K562 (cell line): Measurements from ENCODE around the gene CCDC78. TPM values are rescaled to one million over a fixed set of nuclear protein-coding genes. Genes with fewer than 3 reads are reported as not detected.
A peak's percentile ranks its signal among the peaks of the same experiment; 100 is the strongest.

ENCODE experiments used
- ATAC-seq: fragments of 200-7000 bp; cut with Tn5 transposase; 3 replicates; pipeline ENCODE4 v1.9.1; 2020; ENCODE audit warnings: moderate library complexity
- BruUV-seq: library from RNA; stranded (reverse); fragments of 400-500 nt; replicated peaks from 2 replicates; lab custom pipeline; 2021; lab: Mats Ljungman, UMichigan
- CTCF ChIA-PET: fragments of 300-600 bp; formaldehyde crosslinking; extraction: SDS; loops from one replicate; lab custom pipeline; 2021; ENCODE audit warnings: low intra/inter-chr PET ratio; lab: Yijun Ruan, JAX
- POLR2A ChIA-PET: fragments of 300-600, 350-650 bp; sonication (Branson Sonifier 250); formaldehyde crosslinking; extraction: SDS; loops from one replicate; lab custom pipeline; 2021; ENCODE audit warnings: antibody characterized with exemption, inconsistent platforms; lab: Yijun Ruan, JAX
- DNase-seq, 4 experiments: peaks; one replicate each; pipeline versions ENCODE4 v3.0.0 to v3.0.0-alpha.2; 2011 to 2018; ENCODE audit warnings: low spot score in 3 of 4, mixed read lengths in 3 of 4; ENCODE audit errors: extremely low read depth in 1 of 4
- FAIRE-seq: peaks from 2 replicates; lab custom pipeline; 2011; peaks lifted over from hg19 to GRCh38; lab: Jason Lieb, UNC
- H2AFZ ChIP-seq: 2 replicates; pipeline ENCODE4 v1.6.0; 2011; ENCODE audit warnings: low read depth, low read length, control low read depth, inconsistent platforms
- H3K27ac ChIP-seq: fragments of 200-600 bp; 3 replicates; pipeline ENCODE4 v1.8.0; 2011; ENCODE audit warnings: low read depth, mild to moderate bottlenecking, control low read depth, inconsistent platforms, low read length, moderate library complexity, mixed read lengths; ENCODE audit errors: extremely low read depth
- H3K27me3 ChIP-seq, 2 experiments: fragments of 300-600 bp in 1 of 2; 2 replicates in 1 of 2; 3 replicates in 1 of 2; pipeline versions ENCODE4 v1.6.0 to v1.8.0; 2011; ENCODE audit warnings: inconsistent platforms in 2 of 2, low read length in 2 of 2, mild to moderate bottlenecking in 1 of 2, mixed read lengths in 1 of 2, moderate library complexity in 1 of 2; ENCODE audit not compliant: control insufficient read depth in 2 of 2, insufficient read depth in 2 of 2
- H3K36me3 ChIP-seq: fragments of 300-600 bp; 3 replicates; pipeline ENCODE4 v1.8.0; 2011; ENCODE audit warnings: mild to moderate bottlenecking, low read length, inconsistent platforms; ENCODE audit not compliant: control insufficient read depth, insufficient read depth
- H3K4me1 ChIP-seq, 2 experiments: fragments of 200-600 bp in 1 of 2; replicated peaks in 1 of 2; 2 replicates in 1 of 2; 3 replicates in 1 of 2; pipeline versions ENCODE4 v1.5.1 to v1.8.0; 2011; ENCODE audit warnings: inconsistent platforms in 2 of 2, low read length in 2 of 2, mild to moderate bottlenecking in 1 of 2, mixed read lengths in 1 of 2, moderate library complexity in 1 of 2; ENCODE audit not compliant: control insufficient read depth in 2 of 2, insufficient read depth in 2 of 2
- H3K4me2 ChIP-seq: 2 replicates; pipeline ENCODE4 v1.6.1; 2011; ENCODE audit warnings: low read length, control low read depth, inconsistent platforms, mixed read lengths; ENCODE audit not compliant: insufficient read depth
- H3K4me3 ChIP-seq: fragments of 200-600 bp; sonication (generic), shearing (Covaris generic); 2 replicates; pipeline ENCODE4 v1.5.1; 2016; ENCODE audit warnings: control low read depth, inconsistent platforms
- H3K79me2 ChIP-seq: fragments of 200-600 bp; 3 replicates; pipeline ENCODE4 v1.8.0; 2011; ENCODE audit warnings: low read length, inconsistent platforms; ENCODE audit not compliant: control insufficient read depth, insufficient read depth
- H3K9ac ChIP-seq, 2 experiments: 2 replicates each; pipeline versions ENCODE4 v1.6.0 to v1.6.1; 2011; ENCODE audit warnings: low read depth in 2 of 2, low read length in 2 of 2, control low read depth in 1 of 2, inconsistent platforms in 1 of 2, mild to moderate bottlenecking in 1 of 2, mixed read lengths in 1 of 2; ENCODE audit not compliant: insufficient read depth in 1 of 2
- H3K9me1 ChIP-seq: one replicate; pipeline ENCODE4 v1.6.0; 2011; ENCODE audit warnings: inconsistent platforms, mild to moderate bottlenecking, low read length, moderate library complexity; ENCODE audit not compliant: control insufficient read depth, insufficient read depth
- H3K9me3 ChIP-seq: replicated peaks from 2 replicates; pipeline ENCODE4 v1.5.1; 2011; ENCODE audit warnings: low read depth, low read length, inconsistent platforms; ENCODE audit not compliant: control insufficient read depth, insufficient read depth
- H4K20me1 ChIP-seq: replicated peaks from 2 replicates; pipeline ENCODE4 v1.6.1; 2011; ENCODE audit warnings: low read length, inconsistent platforms, mixed read lengths; ENCODE audit not compliant: control insufficient read depth, insufficient read depth
- CREM ChIP-seq: IDR thresholded peaks from 2 replicates; pipeline ENCODE4 v1.6.1; 2014; ENCODE audit warnings: antibody characterized with exemption, low read depth
- DPF2 ChIP-seq: fragments of 450-650 bp; IDR thresholded peaks from 2 replicates; pipeline ENCODE4 v1.6.1; 2016
- EWSR1 ChIP-seq: fragments of 450-650 bp; IDR thresholded peaks from 2 replicates; pipeline ENCODE4 v1.6.1; 2018; ENCODE audit warnings: borderline replicate concordance, mild to moderate bottlenecking, low read depth, moderate library complexity; ENCODE audit not compliant: partially characterized antibody
- FIP1L1 ChIP-seq: fragments of 200-400 bp; formaldehyde crosslinking; IDR thresholded peaks from 2 replicates; pipeline ENCODE4 v1.6.1; 2018; ENCODE audit warnings: mild to moderate bottlenecking, low read depth, low read length; ENCODE audit not compliant: poor library complexity, severe bottlenecking
- GABPB1 ChIP-seq: sonication (generic); formaldehyde crosslinking; IDR thresholded peaks from 2 replicates; pipeline ENCODE4 v1.8.0; 2022; ENCODE audit warnings: mild to moderate bottlenecking, missing genetic modification reagents
- HNRNPH1 ChIP-seq: fragments of 200-400 bp; formaldehyde crosslinking; optimal IDR thresholded peaks from 2 replicates; pipeline ENCODE3; 2017; ENCODE audit warnings: low read depth, mild to moderate bottlenecking, low read length, moderate library complexity
- NCOA6 ChIP-seq: fragments of 450-650 bp; IDR thresholded peaks from 2 replicates; pipeline ENCODE4 v1.6.1; 2017; ENCODE audit warnings: mild to moderate bottlenecking
- POLR2A ChIP-seq: fragments of 450-650 bp; conservative IDR thresholded peaks from 2 replicates; pipeline ENCODE4 v1.6.1; 2016
- RBFOX2 ChIP-seq: fragments of 200-400 bp; formaldehyde crosslinking; IDR thresholded peaks from 2 replicates; pipeline ENCODE4 v1.6.1; 2017; ENCODE audit warnings: low read depth, mild to moderate bottlenecking, low read length, moderate library complexity
- SP2 ChIP-seq: IDR thresholded peaks from 2 replicates; pipeline ENCODE4 v1.6.1; 2011; ENCODE audit warnings: mild to moderate bottlenecking, low read depth, low read length, moderate library complexity; ENCODE audit not compliant: poor library complexity, severe bottlenecking; ENCODE audit errors: extremely low read depth
- SPI1 ChIP-seq: IDR thresholded peaks from 2 replicates; pipeline ENCODE4 v1.6.1; 2011; ENCODE audit warnings: low read depth, low read length, control low read depth, borderline replicate concordance
- SRSF7 ChIP-seq: fragments of 200-400 bp; formaldehyde crosslinking; optimal IDR thresholded peaks from 2 replicates; pipeline ENCODE3; 2017; ENCODE audit warnings: mild to moderate bottlenecking, low read depth, low read length
- WGBS: fragments of 100-300 bp; shearing (Covaris generic); methylation state at CpG from one replicate; pipeline ENCODE4 v1.1.6; 2016; ENCODE audit warnings: low coverage, mixed read lengths; ENCODE audit not compliant: insufficient coverage; ENCODE audit errors: missing lambda C conversion rate; 5-methylcytosine and 5-hydroxymethylcytosine counted together
- in situ Hi-C: fragments of 300-500 bp; cut with MboI; formaldehyde crosslinking; loops from 4 replicates; pipeline ENCODE4 v1.15.0; 2018; ENCODE audit warnings: inconsistent platforms, mixed read lengths
- intact Hi-C: fragments of 100-400 bp; cut with micrococcal nuclease; formaldehyde crosslinking; loops from 2 replicates; pipeline ENCODE4 v1.14.2; 2022
- polyA plus RNA-seq, 8 experiments: library from polyadenylated mRNA; depleted of rRNA in 4 of 8; stranded (reverse) in 5 of 8; unstranded in 3 of 8; fragments of >200 nt; fragmentation: Nextera tagmentation in 2 of 8; fragmentation: Illumina TruSeq in 1 of 8; extraction: Ambion mirVana in 2 of 8; extraction: Trizol in 1 of 8; gene quantifications; 2 replicates each; pipeline versions ENCODE4 v1.2.1 to v1.2.3, GENCODE V29; 2011 to 2014; ENCODE audit warnings: inconsistent platforms in 1 of 8, missing spikeins in 1 of 8
- total RNA-seq, 7 experiments: library from RNA; depleted of rRNA in 6 of 7; stranded (reverse); fragments of >200 nt in 6 of 7; fragmentation: Illumina TruSeq in 2 of 7; extraction: Trizol in 2 of 7; gene quantifications; 2 replicates each; pipeline versions ENCODE4 v1.2.1 to v1.2.3, GENCODE V29; 2011 to 2021; ENCODE audit warnings: low replicate concordance in 1 of 7
- TF ChIP-seq, protein P1 (sequence below): sonication (generic); formaldehyde crosslinking; IDR thresholded peaks from 2 replicates; pipeline ENCODE4 v1.8.1; 2023; ENCODE audit warnings: mild to moderate bottlenecking, missing genetic modification reagents
- TF ChIP-seq, protein P2 (sequence below): fragments of 250-450 bp; sonication (Bioruptor Pico); IDR thresholded peaks from 2 replicates; pipeline ENCODE4 v1.8.0; 2021; ENCODE audit warnings: borderline replicate concordance, mild to moderate bottlenecking, moderate library complexity; ENCODE audit not compliant: poor library complexity, severe bottlenecking
- TF ChIP-seq, protein P3 (sequence below): fragments of 250-450 bp; sonication (Bioruptor Pico); IDR thresholded peaks from 2 replicates; pipeline ENCODE4 v1.4.0; 2020; ENCODE audit warnings: mild to moderate bottlenecking, moderate library complexity, borderline replicate concordance
- TF ChIP-seq, protein P4 (sequence below): sonication (generic); IDR thresholded peaks from 2 replicates; pipeline ENCODE4 v1.6.1; 2016

Gene CCDC78
- total and polyA plus RNA-seq, 9 of the 15 experiments (the other 6 are each of a cell fraction or from before 2014, with no cell fraction given): 0.24 to 17.7 (median 2.9) TPM

DNA sequence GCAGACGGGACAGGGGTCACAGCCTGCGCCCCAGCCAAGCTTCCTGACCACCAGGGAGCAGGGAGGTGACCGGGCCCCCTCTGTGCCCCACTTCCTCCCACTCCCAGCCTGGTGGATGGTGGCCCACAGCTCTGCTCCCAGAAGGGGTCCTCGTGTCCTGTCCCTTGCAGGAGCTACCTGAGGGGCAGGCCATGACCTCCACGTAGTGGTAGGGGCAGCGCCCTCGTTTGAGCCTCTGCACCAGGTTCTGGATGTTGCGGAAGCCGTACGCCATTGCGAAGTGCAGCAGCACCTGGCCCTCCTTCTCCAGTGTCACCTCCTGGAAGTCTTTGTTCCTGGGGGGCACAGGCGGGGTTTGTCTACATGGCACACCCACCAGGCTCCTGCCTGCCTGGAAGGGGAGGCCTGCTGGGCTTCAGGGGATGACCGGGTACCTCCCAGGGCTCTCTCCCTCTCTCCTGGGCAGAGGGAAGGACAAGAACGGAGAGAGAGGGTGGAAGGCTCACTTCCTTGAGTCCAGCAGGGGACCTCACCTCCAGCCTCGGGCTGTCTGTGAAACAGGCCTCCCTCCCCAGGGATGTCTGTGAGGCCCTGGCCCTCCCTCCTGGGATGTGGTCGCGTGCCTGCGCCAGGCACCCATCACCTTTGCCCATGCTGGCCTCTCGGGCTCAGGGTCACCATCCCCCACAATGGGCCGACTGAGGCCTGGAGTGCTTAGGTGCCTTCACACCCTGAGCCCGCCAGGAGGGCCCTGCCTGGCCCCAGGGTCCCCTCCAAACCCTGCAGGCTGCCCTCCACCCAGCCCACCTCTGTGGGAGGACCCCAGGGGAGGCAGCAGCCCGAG is 4.6 kb upstream of the CCDC78 start:
- no peak for ATAC-seq
- Histone ChIP-seq H3K4me1 (peaks cover 10 to 93% of the 10 kb centered on the region in 2 experiments; a peak in 4 of 5 replicates), H3K36me3 (peaks cover 64% of the 10 kb centered on the region; the same call in 2 of the 3 replicates), H3K79me2 (peaks cover 25% of the 10 kb centered on the region), H3K27me3 (no peaks in the 10 kb centered on the region), H3K9me1 (no peaks in the 10 kb centered on the region), H3K9ac (peak overlapping the region in 1 of 2 experiments; percentile 86; a peak in 2 of 4 replicates), H4K20me1 (no peaks in the 10 kb centered on the region; the same call in none of the 2 replicates), H3K9me3 (no peaks in the 10 kb centered on the region), H3K4me3 (no peak overlapping the region), H3K27ac (no peak overlapping the region), H2AFZ (no peak overlapping the region), H3K4me2 (no peak overlapping the region)
- intact Hi-C loops: no loop called here
- CTCF ChIA-PET: no interaction called here
- BruUV-seq: no TSS peak
- no peak for FAIRE-seq
- no peak for DNase-seq
- 88% methylated on average over 19 of the region's 22 CpGs for WGBS
- POLR2A ChIA-PET: interaction anchor here (0.7 to 2.0 kb wide), 9 partner anchors 9 to 82 kb away, joined by 3 to 16 read pairs (median 5); partner anchors contain the start of genes ANTKMT, CIAO3 and GNG13
- in situ Hi-C loops: no loop called here
- TF ChIP-seq, protein P1, sequence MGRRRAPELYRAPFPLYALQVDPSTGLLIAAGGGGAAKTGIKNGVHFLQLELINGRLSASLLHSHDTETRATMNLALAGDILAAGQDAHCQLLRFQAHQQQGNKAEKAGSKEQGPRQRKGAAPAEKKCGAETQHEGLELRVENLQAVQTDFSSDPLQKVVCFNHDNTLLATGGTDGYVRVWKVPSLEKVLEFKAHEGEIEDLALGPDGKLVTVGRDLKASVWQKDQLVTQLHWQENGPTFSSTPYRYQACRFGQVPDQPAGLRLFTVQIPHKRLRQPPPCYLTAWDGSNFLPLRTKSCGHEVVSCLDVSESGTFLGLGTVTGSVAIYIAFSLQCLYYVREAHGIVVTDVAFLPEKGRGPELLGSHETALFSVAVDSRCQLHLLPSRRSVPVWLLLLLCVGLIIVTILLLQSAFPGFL (CRISPR knock-in tag): no peak
- TF ChIP-seq HNRNPH1: no peak
- no peak for TF ChIP-seq SRSF7
- peak; percentile 3; the same call in 1 of the 2 replicates for TF ChIP-seq POLR2A
- TF ChIP-seq GABPB1 (CRISPR knock-in tag): no peak
- TF ChIP-seq SP2: no peak
- no peak for TF ChIP-seq NCOA6
- TF ChIP-seq, protein P2, sequence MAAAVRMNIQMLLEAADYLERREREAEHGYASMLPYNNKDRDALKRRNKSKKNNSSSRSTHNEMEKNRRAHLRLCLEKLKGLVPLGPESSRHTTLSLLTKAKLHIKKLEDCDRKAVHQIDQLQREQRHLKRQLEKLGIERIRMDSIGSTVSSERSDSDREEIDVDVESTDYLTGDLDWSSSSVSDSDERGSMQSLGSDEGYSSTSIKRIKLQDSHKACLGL: no peak
- TF ChIP-seq EWSR1: no peak
- peak; percentile 38; the same call in 1 of the 2 replicates for TF ChIP-seq RBFOX2
- TF ChIP-seq, protein P3, sequence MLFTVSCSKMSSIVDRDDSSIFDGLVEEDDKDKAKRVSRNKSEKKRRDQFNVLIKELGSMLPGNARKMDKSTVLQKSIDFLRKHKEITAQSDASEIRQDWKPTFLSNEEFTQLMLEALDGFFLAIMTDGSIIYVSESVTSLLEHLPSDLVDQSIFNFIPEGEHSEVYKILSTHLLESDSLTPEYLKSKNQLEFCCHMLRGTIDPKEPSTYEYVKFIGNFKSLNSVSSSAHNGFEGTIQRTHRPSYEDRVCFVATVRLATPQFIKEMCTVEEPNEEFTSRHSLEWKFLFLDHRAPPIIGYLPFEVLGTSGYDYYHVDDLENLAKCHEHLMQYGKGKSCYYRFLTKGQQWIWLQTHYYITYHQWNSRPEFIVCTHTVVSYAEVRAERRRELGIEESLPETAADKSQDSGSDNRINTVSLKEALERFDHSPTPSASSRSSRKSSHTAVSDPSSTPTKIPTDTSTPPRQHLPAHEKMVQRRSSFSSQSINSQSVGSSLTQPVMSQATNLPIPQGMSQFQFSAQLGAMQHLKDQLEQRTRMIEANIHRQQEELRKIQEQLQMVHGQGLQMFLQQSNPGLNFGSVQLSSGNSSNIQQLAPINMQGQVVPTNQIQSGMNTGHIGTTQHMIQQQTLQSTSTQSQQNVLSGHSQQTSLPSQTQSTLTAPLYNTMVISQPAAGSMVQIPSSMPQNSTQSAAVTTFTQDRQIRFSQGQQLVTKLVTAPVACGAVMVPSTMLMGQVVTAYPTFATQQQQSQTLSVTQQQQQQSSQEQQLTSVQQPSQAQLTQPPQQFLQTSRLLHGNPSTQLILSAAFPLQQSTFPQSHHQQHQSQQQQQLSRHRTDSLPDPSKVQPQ (CRISPR knock-in tag): no peak
- no peak for TF ChIP-seq CREM
- TF ChIP-seq SPI1: 0 out of 2 replicates have a peak, but pooled peaks have one; percentile 2
- TF ChIP-seq FIP1L1: peak; percentile 0
- TF ChIP-seq DPF2: no peak
- TF ChIP-seq, protein P4, sequence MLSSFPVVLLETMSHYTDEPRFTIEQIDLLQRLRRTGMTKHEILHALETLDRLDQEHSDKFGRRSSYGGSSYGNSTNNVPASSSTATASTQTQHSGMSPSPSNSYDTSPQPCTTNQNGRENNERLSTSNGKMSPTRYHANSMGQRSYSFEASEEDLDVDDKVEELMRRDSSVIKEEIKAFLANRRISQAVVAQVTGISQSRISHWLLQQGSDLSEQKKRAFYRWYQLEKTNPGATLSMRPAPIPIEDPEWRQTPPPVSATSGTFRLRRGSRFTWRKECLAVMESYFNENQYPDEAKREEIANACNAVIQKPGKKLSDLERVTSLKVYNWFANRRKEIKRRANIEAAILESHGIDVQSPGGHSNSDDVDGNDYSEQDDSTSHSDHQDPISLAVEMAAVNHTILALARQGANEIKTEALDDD: no peak
